Measurements from ENCODE around the gene GBF1.
"Not testable (repeated sequence)": the region's sequence is repeated elsewhere in the genome, so short reads cannot be mapped to it uniquely, and the experiment has no call there.

The GBF1 gene

GRCh38 chr10:102245082-102245931, at the start of gene GBF1:
Gene GBF1, plus strand, starts transcription at chr10:102245532. Its CDS starts 13,407 bp downstream, at chr10:102258939.
- Histone ChIP-seq H3K27ac (ENCODE audit: low read length) (peak within 1 kb of the TSS; percentile 42), H3K9me3 (ENCODE audit: control insufficient read depth, low read depth, low read length) (no peaks in the 10 kb centered on the region), H3K27me3 (ENCODE audit: control insufficient read depth, insufficient read depth, low read length) (peaks cover 33% of the 10 kb centered on the region), H3K36me3 (ENCODE audit: control insufficient read depth, low read depth, low read length) (no peaks in the 10 kb centered on the region), H3K4me3 (ENCODE audit: low read length) (peak within 1 kb of the TSS; percentile 97), H3K4me1 (ENCODE audit: control insufficient read depth, low read depth, low read length) (peaks cover 8% of the 10 kb centered on the region), H3K9ac (ENCODE audit: low read length) (peak within 1 kb of the TSS; percentile 63)

- H3K9ac ChIP-seq (ENCODE audit: low read length), result no peak overlapping the region
- no peaks in the 10 kb centered on the region for H3K27me3 ChIP-seq (ENCODE audit: control insufficient read depth, insufficient read depth, low read length)
- no peak overlapping the region for H3K4me3 ChIP-seq (ENCODE audit: low read length)
Measured at GRCh38 chr10:102196893-102197292, 48.4 kb upstream of the GBF1 start.

GRCh38 chr10:102198027-102198426, 47.3 kb upstream of the GBF1 start:
- H3K27me3 ChIP-seq (ENCODE audit: control insufficient read depth, insufficient read depth, low read length), result no peaks in the 10 kb centered on the region
- H3K9me3 ChIP-seq (ENCODE audit: control insufficient read depth, low read depth, low read length), result no peaks in the 10 kb centered on the region
- no peak overlapping the region for H3K9ac ChIP-seq (ENCODE audit: low read length)
- H3K4me1 ChIP-seq (ENCODE audit: control insufficient read depth, low read depth, low read length), result no peaks in the 10 kb centered on the region
- no peak overlapping the region for H3K4me3 ChIP-seq (ENCODE audit: low read length)
- H3K27ac ChIP-seq (ENCODE audit: low read length), result no peak overlapping the region
- no peaks in the 10 kb centered on the region for H3K36me3 ChIP-seq (ENCODE audit: control insufficient read depth, low read depth, low read length)

More at GRCh38 chr10:102196893-102197292, 48.4 kb upstream of the GBF1 start:
- Histone ChIP-seq H3K9me3 (ENCODE audit: control insufficient read depth, low read depth, low read length) (peaks cover 3% of the 10 kb centered on the region), H3K4me1 (ENCODE audit: control insufficient read depth, low read depth, low read length) (no peaks in the 10 kb centered on the region), H3K36me3 (ENCODE audit: control insufficient read depth, low read depth, low read length) (no peaks in the 10 kb centered on the region), H3K27ac (ENCODE audit: low read length) (no peak overlapping the region)

GRCh38 chr10:102200751-102201640, 44.3 kb upstream of the GBF1 start:
- H3K27me3 ChIP-seq (ENCODE audit: control insufficient read depth, insufficient read depth, low read length), result no peaks in the 10 kb centered on the region
- no peak overlapping the region for H3K27ac ChIP-seq (ENCODE audit: low read length)
- no peak overlapping the region for H3K4me3 ChIP-seq (ENCODE audit: low read length)
- no peaks in the 10 kb centered on the region for H3K9me3 ChIP-seq (ENCODE audit: control insufficient read depth, low read depth, low read length)
- no peaks in the 10 kb centered on the region for H3K36me3 ChIP-seq (ENCODE audit: control insufficient read depth, low read depth, low read length)
- no peak overlapping the region for H3K9ac ChIP-seq (ENCODE audit: low read length)
- no peaks in the 10 kb centered on the region for H3K4me1 ChIP-seq (ENCODE audit: control insufficient read depth, low read depth, low read length)

- Histone ChIP-seq H3K27ac (ENCODE audit: low read length) (no peak overlapping the region), H3K36me3 (ENCODE audit: control insufficient read depth, low read depth, low read length) (no peaks in the 10 kb centered on the region)
Measured at GRCh38 chr10:102202386-102202785, 42.9 kb upstream of the GBF1 start.

GRCh38 chr10:102208311-102209035, 36.9 kb upstream of the GBF1 start:
- no peak overlapping the region for H3K4me3 ChIP-seq (ENCODE audit: low read length)
- no peaks in the 10 kb centered on the region for H3K9me3 ChIP-seq (ENCODE audit: control insufficient read depth, low read depth, low read length)
- H3K27ac ChIP-seq (ENCODE audit: low read length), result no peak overlapping the region
- no peaks in the 10 kb centered on the region for H3K4me1 ChIP-seq (ENCODE audit: control insufficient read depth, low read depth, low read length)
- no peak overlapping the region for H3K9ac ChIP-seq (ENCODE audit: low read length)
- no peaks in the 10 kb centered on the region for H3K36me3 ChIP-seq (ENCODE audit: control insufficient read depth, low read depth, low read length)
- H3K27me3 ChIP-seq (ENCODE audit: control insufficient read depth, insufficient read depth, low read length), result no peaks in the 10 kb centered on the region

More at GRCh38 chr10:102202386-102202785, 42.9 kb upstream of the GBF1 start:
- no peak overlapping the region for H3K9ac ChIP-seq (ENCODE audit: low read length)
- H3K9me3 ChIP-seq (ENCODE audit: control insufficient read depth, low read depth, low read length), result no peaks in the 10 kb centered on the region
- no peaks in the 10 kb centered on the region for H3K4me1 ChIP-seq (ENCODE audit: control insufficient read depth, low read depth, low read length)
- H3K4me3 ChIP-seq (ENCODE audit: low read length), result no peak overlapping the region
- H3K27me3 ChIP-seq (ENCODE audit: control insufficient read depth, insufficient read depth, low read length), result no peaks in the 10 kb centered on the region

GRCh38 chr10:102211615-102212299, 33.6 kb upstream of the GBF1 start:
- H3K27ac ChIP-seq (ENCODE audit: low read length), result no peak overlapping the region
- no peak overlapping the region for H3K9ac ChIP-seq (ENCODE audit: low read length)
- H3K36me3 ChIP-seq (ENCODE audit: control insufficient read depth, low read depth, low read length), result no peaks in the 10 kb centered on the region
- H3K4me3 ChIP-seq (ENCODE audit: low read length), result no peak overlapping the region
- H3K9me3 ChIP-seq (ENCODE audit: control insufficient read depth, low read depth, low read length), result no peaks in the 10 kb centered on the region
- no peaks in the 10 kb centered on the region for H3K27me3 ChIP-seq (ENCODE audit: control insufficient read depth, insufficient read depth, low read length)
- no peaks in the 10 kb centered on the region for H3K4me1 ChIP-seq (ENCODE audit: control insufficient read depth, low read depth, low read length)

GRCh38 chr10:102213599-102213998, 31.7 kb upstream of the GBF1 start:
- H3K27ac ChIP-seq (ENCODE audit: low read length); H3K9me3 ChIP-seq (ENCODE audit: control insufficient read depth, low read depth, low read length); H3K27me3 ChIP-seq (ENCODE audit: control insufficient read depth, insufficient read depth, low read length); H3K36me3 ChIP-seq (ENCODE audit: control insufficient read depth, low read depth, low read length); H3K4me3 ChIP-seq (ENCODE audit: low read length); H3K9ac ChIP-seq (ENCODE audit: low read length); H3K4me1 ChIP-seq (ENCODE audit: control insufficient read depth, low read depth, low read length): not testable (repeated sequence)

- no peak overlapping the region for H3K9ac ChIP-seq (ENCODE audit: low read length)
- no peaks in the 10 kb centered on the region for H3K36me3 ChIP-seq (ENCODE audit: control insufficient read depth, low read depth, low read length)
- H3K9me3 ChIP-seq (ENCODE audit: control insufficient read depth, low read depth, low read length), result no peaks in the 10 kb centered on the region
- H3K4me3 ChIP-seq (ENCODE audit: low read length), result no peak overlapping the region
- peaks cover 8% of the 10 kb centered on the region for H3K27me3 ChIP-seq (ENCODE audit: control insufficient read depth, insufficient read depth, low read length)
- H3K27ac ChIP-seq (ENCODE audit: low read length), result no peak overlapping the region
- H3K4me1 ChIP-seq (ENCODE audit: control insufficient read depth, low read depth, low read length), result no peaks in the 10 kb centered on the region
Measured at GRCh38 chr10:102219370-102219769, 26.0 kb upstream of the GBF1 start.

- Histone ChIP-seq H3K27ac (ENCODE audit: low read length) (no peak overlapping the region), H3K9me3 (ENCODE audit: control insufficient read depth, low read depth, low read length) (no peaks in the 10 kb centered on the region), H3K36me3 (ENCODE audit: control insufficient read depth, low read depth, low read length) (no peaks in the 10 kb centered on the region), H3K27me3 (ENCODE audit: control insufficient read depth, insufficient read depth, low read length) (peaks cover 17% of the 10 kb centered on the region), H3K4me3 (ENCODE audit: low read length) (no peak overlapping the region), H3K4me1 (ENCODE audit: control insufficient read depth, low read depth, low read length) (peaks cover 3% of the 10 kb centered on the region), H3K9ac (ENCODE audit: low read length) (no peak overlapping the region)
Measured at GRCh38 chr10:102220612-102221011, 24.7 kb upstream of the GBF1 start.

GRCh38 chr10:102222797-102223196, 22.5 kb upstream of the GBF1 start:
- no peaks in the 10 kb centered on the region for H3K9me3 ChIP-seq (ENCODE audit: control insufficient read depth, low read depth, low read length)
- H3K4me1 ChIP-seq (ENCODE audit: control insufficient read depth, low read depth, low read length), result peaks cover 5% of the 10 kb centered on the region
- no peak overlapping the region for H3K27ac ChIP-seq (ENCODE audit: low read length)
- no peak overlapping the region for H3K4me3 ChIP-seq (ENCODE audit: low read length)
- peaks cover 37% of the 10 kb centered on the region for H3K27me3 ChIP-seq (ENCODE audit: control insufficient read depth, insufficient read depth, low read length)
- H3K9ac ChIP-seq (ENCODE audit: low read length), result no peak overlapping the region
- H3K36me3 ChIP-seq (ENCODE audit: control insufficient read depth, low read depth, low read length), result no peaks in the 10 kb centered on the region

All from iPS-18a (cell line).